ENCODE measurements around the gene CNTN4. TPM values are rescaled to one million over a fixed set of nuclear protein-coding genes. Genes with fewer than 3 reads are reported as not detected.

CNTN4 gene
- total and polyA plus RNA-seq, 4 donors = 1.5 to 30.7 (median 5.7) TPM

DNA sequence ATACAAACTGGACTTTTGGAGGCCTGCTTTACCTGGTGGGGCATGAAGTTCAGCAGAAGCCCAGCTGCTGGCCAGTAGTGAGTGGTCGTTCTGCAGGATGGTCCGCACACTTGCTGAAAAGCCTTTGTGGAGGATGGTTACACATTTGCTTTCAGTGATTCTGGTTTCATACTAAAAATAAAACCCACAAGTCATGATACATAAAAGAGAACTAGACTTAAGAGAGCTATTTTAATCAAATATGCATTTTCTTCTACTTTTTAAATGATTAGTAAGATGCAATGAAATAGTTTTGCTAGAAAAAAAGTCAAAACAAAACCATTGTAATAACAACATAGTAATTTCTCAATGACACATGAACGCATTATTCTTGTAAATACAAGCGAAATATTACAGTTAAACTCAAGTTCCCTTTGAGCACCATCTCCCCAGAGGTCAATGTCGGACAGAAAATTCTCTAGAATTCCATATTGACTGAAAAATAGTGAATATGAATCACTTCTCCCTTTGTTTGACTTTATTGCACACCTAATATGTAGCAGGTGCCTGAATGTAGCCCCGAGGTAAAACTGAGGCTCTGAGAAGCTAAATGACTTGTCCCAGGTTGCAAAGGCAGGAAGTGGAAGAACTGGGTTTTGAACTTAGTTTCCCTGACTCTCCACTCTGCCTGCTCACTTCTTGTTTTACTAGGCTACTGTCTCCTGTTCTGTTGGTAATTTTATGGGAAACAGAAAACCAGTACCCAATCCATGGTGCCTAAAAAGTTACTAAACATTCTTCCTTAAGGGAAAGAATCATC lies 1003.2 kb downstream of the CNTN4 start:
- Histone ChIP-seq H3K9me3 (ENCODE audit: control insufficient read depth in 4 of 4, insufficient read depth in 3 of 4, low read length in 3 of 4) (no peaks in the 10 kb centered on the region), H3K9ac (ENCODE audit: insufficient read depth in 1 of 2, low read length in 2 of 2) (no peak overlapping the region), H3K4me3 (no peak overlapping the region), H3K4me1 (ENCODE audit: control insufficient read depth in 5 of 5, insufficient read depth in 5 of 5, low read length in 5 of 5) (no peaks in the 10 kb centered on the region), H3K36me3 (ENCODE audit: control insufficient read depth in 4 of 4, insufficient read depth in 4 of 4, low read length in 4 of 4) (no peaks in the 10 kb centered on the region), H3K27ac (ENCODE audit: low read depth in 1 of 2, low read length in 1 of 2) (no peak overlapping the region), H3K27me3 (ENCODE audit: control insufficient read depth in 3 of 3, insufficient read depth in 3 of 3, low read length in 2 of 3) (no peaks in the 10 kb centered on the region)
- TF ChIP-seq, protein P1, sequence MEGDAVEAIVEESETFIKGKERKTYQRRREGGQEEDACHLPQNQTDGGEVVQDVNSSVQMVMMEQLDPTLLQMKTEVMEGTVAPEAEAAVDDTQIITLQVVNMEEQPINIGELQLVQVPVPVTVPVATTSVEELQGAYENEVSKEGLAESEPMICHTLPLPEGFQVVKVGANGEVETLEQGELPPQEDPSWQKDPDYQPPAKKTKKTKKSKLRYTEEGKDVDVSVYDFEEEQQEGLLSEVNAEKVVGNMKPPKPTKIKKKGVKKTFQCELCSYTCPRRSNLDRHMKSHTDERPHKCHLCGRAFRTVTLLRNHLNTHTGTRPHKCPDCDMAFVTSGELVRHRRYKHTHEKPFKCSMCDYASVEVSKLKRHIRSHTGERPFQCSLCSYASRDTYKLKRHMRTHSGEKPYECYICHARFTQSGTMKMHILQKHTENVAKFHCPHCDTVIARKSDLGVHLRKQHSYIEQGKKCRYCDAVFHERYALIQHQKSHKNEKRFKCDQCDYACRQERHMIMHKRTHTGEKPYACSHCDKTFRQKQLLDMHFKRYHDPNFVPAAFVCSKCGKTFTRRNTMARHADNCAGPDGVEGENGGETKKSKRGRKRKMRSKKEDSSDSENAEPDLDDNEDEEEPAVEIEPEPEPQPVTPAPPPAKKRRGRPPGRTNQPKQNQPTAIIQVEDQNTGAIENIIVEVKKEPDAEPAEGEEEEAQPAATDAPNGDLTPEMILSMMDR (IDR thresholded peaks at IDR 0.05; ENCODE audit: control extremely low read depth, extremely low read depth) = no peak
- ATAC-seq (ENCODE audit: insufficient read depth, low FRiP score) (no peak), DNase-seq (no peak)
- WGBS, 2 donors = 83 to 85% methylated on average over 6 of the region's 6 CpGs

DNA sequence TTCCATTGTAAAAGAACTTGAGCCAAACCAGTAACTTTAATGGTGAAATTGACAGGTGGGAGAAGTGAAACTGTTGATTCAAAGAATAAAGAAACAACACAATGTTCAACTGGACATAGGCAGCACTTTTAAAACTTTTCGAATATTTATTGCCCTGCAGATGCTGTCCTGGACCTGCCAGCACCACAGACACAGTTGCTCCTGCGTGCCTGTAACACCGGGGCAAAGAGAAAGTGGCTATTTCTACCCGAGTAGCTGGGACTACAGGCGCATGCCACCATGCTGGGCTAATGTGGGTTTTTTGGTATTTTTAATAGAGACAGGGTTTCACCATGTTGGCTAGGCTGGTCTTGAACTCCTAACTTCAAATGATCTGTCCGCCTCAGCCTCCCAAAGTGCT lies 1004.1 kb downstream of the CNTN4 start:
- Histone ChIP-seq H3K36me3 (ENCODE audit: control insufficient read depth in 4 of 4, insufficient read depth in 4 of 4, low read length in 4 of 4) (no peaks in the 10 kb centered on the region), H3K9me3 (ENCODE audit: control insufficient read depth in 4 of 4, insufficient read depth in 3 of 4, low read length in 3 of 4) (no peaks in the 10 kb centered on the region), H3K9ac (ENCODE audit: insufficient read depth in 1 of 2, low read length in 2 of 2) (no peak overlapping the region), H3K27me3 (ENCODE audit: control insufficient read depth in 3 of 3, insufficient read depth in 3 of 3, low read length in 2 of 3) (no peaks in the 10 kb centered on the region), H3K4me1 (ENCODE audit: control insufficient read depth in 5 of 5, insufficient read depth in 5 of 5, low read length in 5 of 5) (no peaks in the 10 kb centered on the region), H3K27ac (ENCODE audit: low read depth in 1 of 2, low read length in 1 of 2) (no peak overlapping the region), H3K4me3 (no peak overlapping the region)
- 92 to 96% methylated on average over 6 of the region's 6 CpGs for WGBS, 2 donors
- TF ChIP-seq, protein P1 (IDR thresholded peaks at IDR 0.05; ENCODE audit: control extremely low read depth, extremely low read depth) = no peak
- ATAC-seq (ENCODE audit: insufficient read depth, low FRiP score) = no peak
- no peak for DNase-seq

DNA sequence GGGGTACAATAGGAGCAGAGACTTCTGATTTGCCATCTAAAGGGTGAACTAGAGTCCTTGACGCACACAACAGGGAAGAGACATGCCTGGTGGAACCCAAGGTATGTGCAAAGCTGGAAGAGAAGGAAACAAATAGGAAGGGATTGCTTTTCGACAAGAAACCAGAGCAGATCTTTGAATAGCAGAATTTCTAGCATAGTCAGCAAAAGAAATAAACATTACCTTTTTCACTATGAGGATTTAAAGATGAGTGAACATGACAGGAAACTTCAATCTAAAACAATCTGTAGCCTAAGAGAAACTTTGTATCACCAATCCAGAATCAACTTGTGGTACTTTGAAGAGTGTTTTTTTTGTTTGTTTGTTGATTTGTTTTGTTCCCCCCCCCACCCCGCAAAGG lies 1006.6 kb downstream of the CNTN4 start:
- H3K4me1 ChIP-seq (ENCODE audit: control insufficient read depth in 5 of 5, insufficient read depth in 5 of 5, low read length in 5 of 5) = peaks cover 0 to 3% (median 0%) of the 10 kb centered on the region in 5 donors
- no peak for ATAC-seq (ENCODE audit: insufficient read depth, low FRiP score)
- TF ChIP-seq, protein P1 (IDR thresholded peaks at IDR 0.05; ENCODE audit: control extremely low read depth, extremely low read depth) = no peak
- H3K36me3 ChIP-seq (ENCODE audit: control insufficient read depth in 4 of 4, insufficient read depth in 4 of 4, low read length in 4 of 4) = no peaks in the 10 kb centered on the region
- H3K27ac ChIP-seq (ENCODE audit: low read depth in 1 of 2, low read length in 1 of 2) = no peak overlapping the region
- no peak overlapping the region for H3K9ac ChIP-seq (ENCODE audit: insufficient read depth in 1 of 2, low read length in 2 of 2)
- no peak overlapping the region for H3K4me3 ChIP-seq
- 93 to 94% methylated on average over 3 of the region's 3 CpGs for WGBS, 2 donors
- DNase-seq = no peak
- H3K27me3 ChIP-seq (ENCODE audit: control insufficient read depth in 3 of 3, insufficient read depth in 3 of 3, low read length in 2 of 3) = no peaks in the 10 kb centered on the region
- no peaks in the 10 kb centered on the region for H3K9me3 ChIP-seq (ENCODE audit: control insufficient read depth in 4 of 4, insufficient read depth in 3 of 4, low read length in 3 of 4)
